ENCODE results near the gene SMYD3. TPM values are rescaled to one million over a fixed set of nuclear protein-coding genes. Genes with fewer than 3 reads are reported as not detected.
A peak's percentile ranks its signal among the peaks of the same experiment; 100 is the strongest.

Gene SMYD3
- total RNA-seq, result 31.9 and 36.5 TPM in 2 replicates
- long read RNA-seq, partial matches to known transcripts, result 0 of 9 reads
- long read RNA-seq, other reads (novel, unspliced or antisense), result 7 of 9 reads

DNA sequence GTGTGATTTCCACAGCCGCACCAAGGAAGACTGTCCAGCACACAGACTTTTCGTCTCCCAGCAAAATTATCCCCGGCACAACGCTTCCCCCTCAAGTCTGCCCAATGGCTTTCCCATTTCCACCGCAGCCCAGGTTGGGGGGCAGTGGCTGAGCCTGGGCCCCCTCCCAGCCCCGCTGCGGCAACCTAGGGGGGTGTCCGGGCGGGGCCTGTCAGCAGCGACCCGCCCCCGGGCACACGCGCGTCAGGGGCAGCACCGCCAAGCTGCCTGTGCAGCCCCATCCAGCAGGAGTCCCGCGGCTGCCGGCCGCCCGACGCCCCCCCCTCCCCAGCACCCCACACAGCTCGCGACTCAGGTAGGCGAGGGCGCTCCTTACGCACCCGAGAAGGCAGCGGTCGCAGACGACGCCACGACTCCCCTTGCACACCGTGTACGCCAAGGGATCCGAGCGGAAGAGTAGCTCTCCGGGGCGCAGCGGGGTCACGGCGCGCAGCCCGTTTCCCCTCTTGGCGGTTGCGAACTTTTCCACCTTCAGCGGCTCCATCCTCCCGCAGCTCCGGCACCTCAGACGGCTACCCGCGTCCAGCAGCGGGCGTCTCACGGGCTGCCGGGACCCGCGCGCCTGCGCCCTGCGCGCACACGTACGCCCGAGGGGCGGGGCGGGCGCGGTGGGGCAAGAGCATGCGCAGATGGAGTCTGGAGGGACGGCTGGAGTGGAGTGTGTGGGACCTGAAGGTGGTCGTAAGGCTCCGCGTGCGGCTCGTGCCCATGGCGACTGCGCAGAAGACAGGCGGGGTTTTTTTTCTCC is at the start of gene SMYD3:
TSS of gene SMYD3 (minus strand) at position 606 of the 808 bp plus-strand sequence.
- Mint-ChIP-seq H3K27me3 (peaks cover 12% of the 10 kb centered on the region), H3K27ac (peak within 1 kb of the TSS; percentile 80), H3K36me3 (ENCODE audit: insufficient read depth) (peaks cover 2% of the 10 kb centered on the region), H3K9me3 (ENCODE audit: low read depth) (no peaks in the 10 kb centered on the region), H3K4me3 (ENCODE audit: low read depth) (peak within 1 kb of the TSS; percentile 84), H3K4me1 (ENCODE audit: low read depth) (peaks cover 6% of the 10 kb centered on the region)
- TF ChIP-seq CTCF (IDR thresholded peaks at IDR 0.05; ENCODE audit: unreplicated experiment), result peak; percentile 20
- peak; percentile 76 for DNase-seq (ENCODE audit: low spot score, unreplicated experiment)

DNA sequence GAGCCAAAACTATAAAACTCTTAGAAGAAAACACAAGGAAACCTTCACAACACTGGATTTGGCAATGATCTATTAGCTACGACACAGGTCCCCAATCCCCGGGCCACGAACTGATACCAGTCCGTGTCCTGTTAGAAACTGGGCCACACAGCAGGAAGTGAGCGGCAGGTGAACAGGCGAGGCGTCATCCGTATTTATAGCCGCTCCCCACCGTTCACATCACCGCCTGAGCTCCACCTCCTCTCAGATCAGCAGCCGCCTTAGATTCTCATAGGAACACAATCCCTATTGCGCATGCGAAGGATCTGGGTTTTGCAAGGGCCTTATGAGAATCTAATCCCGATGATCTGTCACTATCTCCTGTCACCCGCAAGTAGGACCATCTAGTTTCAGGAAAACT is 47.1 kb upstream of the SMYD3 start:
- peaks cover 21% of the 10 kb centered on the region for H3K36me3 Mint-ChIP-seq (ENCODE audit: insufficient read depth)
- DNase-seq (ENCODE audit: low spot score, unreplicated experiment), result no peak
- no peak overlapping the region for H3K27ac Mint-ChIP-seq
- TF ChIP-seq CTCF (IDR thresholded peaks at IDR 0.05; ENCODE audit: unreplicated experiment), result no peak
- no peaks in the 10 kb centered on the region for H3K9me3 Mint-ChIP-seq (ENCODE audit: low read depth)
- no peak overlapping the region for H3K4me3 Mint-ChIP-seq (ENCODE audit: low read depth)
- no peaks in the 10 kb centered on the region for H3K27me3 Mint-ChIP-seq
- peaks cover 3% of the 10 kb centered on the region for H3K4me1 Mint-ChIP-seq (ENCODE audit: low read depth)

- Mint-ChIP-seq H3K27ac (no peak overlapping the region), H3K4me1 (ENCODE audit: low read depth) (peaks cover 3% of the 10 kb centered on the region), H3K9me3 (ENCODE audit: low read depth) (no peaks in the 10 kb centered on the region), H3K36me3 (ENCODE audit: insufficient read depth) (peaks cover 21% of the 10 kb centered on the region), H3K4me3 (ENCODE audit: low read depth) (no peak overlapping the region), H3K27me3 (no peaks in the 10 kb centered on the region)
- DNase-seq (ENCODE audit: low spot score, unreplicated experiment), result no peak
- TF ChIP-seq CTCF (IDR thresholded peaks at IDR 0.05; ENCODE audit: unreplicated experiment), result no peak
Measured at GRCh38 chr1:246552110-246552509, 45.0 kb upstream of the SMYD3 start.

GRCh38 chr1:246550402-246550801 is 43.3 kb upstream of the SMYD3 start:
- Mint-ChIP-seq H3K36me3 (ENCODE audit: insufficient read depth) (peaks cover 16% of the 10 kb centered on the region), H3K27me3 (no peaks in the 10 kb centered on the region)
- no peak for DNase-seq (ENCODE audit: low spot score, unreplicated experiment)

DNA sequence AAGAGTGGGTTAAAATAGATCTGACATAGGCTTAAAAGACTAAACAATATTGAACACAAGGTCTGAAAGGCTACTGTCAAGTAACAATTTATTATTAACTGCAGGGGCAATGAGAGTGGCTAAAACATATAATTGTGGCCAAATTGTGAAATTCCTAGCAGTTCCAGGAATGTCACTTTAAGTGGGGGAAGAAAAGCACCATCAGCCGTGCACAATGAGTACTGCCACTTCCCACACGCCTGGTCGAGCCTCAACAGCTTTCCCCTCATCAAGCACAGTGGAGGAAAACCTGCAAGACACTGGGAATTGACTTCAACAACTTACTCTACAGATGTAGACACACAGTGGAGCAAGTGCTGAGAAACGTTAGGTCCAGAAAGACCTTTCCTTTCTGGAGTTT is 42.6 kb upstream of the SMYD3 start:
- H3K4me1 Mint-ChIP-seq (ENCODE audit: low read depth), result peaks cover 3% of the 10 kb centered on the region
- peaks cover 12% of the 10 kb centered on the region for H3K36me3 Mint-ChIP-seq (ENCODE audit: insufficient read depth)
- H3K27me3 Mint-ChIP-seq, result no peaks in the 10 kb centered on the region
- H3K4me3 Mint-ChIP-seq (ENCODE audit: low read depth), result no peak overlapping the region
- DNase-seq (ENCODE audit: low spot score, unreplicated experiment), result no peak
- H3K9me3 Mint-ChIP-seq (ENCODE audit: low read depth), result no peaks in the 10 kb centered on the region
- H3K27ac Mint-ChIP-seq, result no peak overlapping the region
- TF ChIP-seq CTCF (IDR thresholded peaks at IDR 0.05; ENCODE audit: unreplicated experiment), result no peak

More at GRCh38 chr1:246550402-246550801, 43.3 kb upstream of the SMYD3 start:
- TF ChIP-seq CTCF (IDR thresholded peaks at IDR 0.05; ENCODE audit: unreplicated experiment), result no peak
- H3K4me1 Mint-ChIP-seq (ENCODE audit: low read depth), result peaks cover 3% of the 10 kb centered on the region
- no peak overlapping the region for H3K4me3 Mint-ChIP-seq (ENCODE audit: low read depth)
- no peak overlapping the region for H3K27ac Mint-ChIP-seq
- H3K9me3 Mint-ChIP-seq (ENCODE audit: low read depth), result no peaks in the 10 kb centered on the region

Data from progenitor cell of endocrine pancreas (in vitro differentiated cells).